DND-41 (cell line): ENCODE results near the gene ADCY1.

Experiments used
- ATAC-seq: fragments of 200-7000 bp; cut with Tn5 transposase; 3 replicates; pipeline ENCODE4 v1.9.1; 2021; ENCODE audit warnings: low read depth; ENCODE audit not compliant: insufficient read depth
- DNase-seq: peaks from one replicate; pipeline ENCODE4 v3.0.0-alpha.2; 2020
- H2AFZ ChIP-seq: 2 replicates; pipeline ENCODE4 v1.6.0; 2012; ENCODE audit warnings: low read depth, low read length
- H3K27ac ChIP-seq: 2 replicates; pipeline ENCODE4 v1.5.1; 2012; ENCODE audit warnings: low read length, inconsistent platforms
- H3K27me3 ChIP-seq: fragments of 200-600 bp; sonication (generic); 2 replicates; pipeline ENCODE4 v1.6.0; 2012; ENCODE audit warnings: low read length, mild to moderate bottlenecking, inconsistent platforms; ENCODE audit not compliant: insufficient read depth, poor library complexity
- H3K36me3 ChIP-seq: 2 replicates; pipeline ENCODE4 v1.5.1; 2012; ENCODE audit warnings: low read length, inconsistent platforms; ENCODE audit not compliant: insufficient read depth
- H3K4me1 ChIP-seq: 2 replicates; pipeline ENCODE4 v1.5.1; 2012; ENCODE audit warnings: mild to moderate bottlenecking, low read length; ENCODE audit not compliant: insufficient read depth
- H3K4me2 ChIP-seq: 2 replicates; pipeline ENCODE4 v1.6.0; 2012; ENCODE audit warnings: mild to moderate bottlenecking, moderate library complexity, low read length, inconsistent platforms; ENCODE audit not compliant: insufficient read depth
- H3K4me3 ChIP-seq, 2 experiments: fragments of 200-600 bp in 1 of 2; shearing (Covaris generic) in 1 of 2; 2 replicates each; pipeline ENCODE4 v1.5.1; 2012 to 2016; ENCODE audit warnings: inconsistent platforms in 2 of 2, low read length in 2 of 2, mild to moderate bottlenecking in 2 of 2, low read depth in 1 of 2, moderate library complexity in 1 of 2
- H3K79me2 ChIP-seq: 2 replicates; pipeline ENCODE4 v1.6.0; 2012; ENCODE audit warnings: low read length, inconsistent platforms; ENCODE audit not compliant: insufficient read depth
- H3K9ac ChIP-seq: 2 replicates; pipeline ENCODE4 v1.6.0; 2012; ENCODE audit warnings: low read depth, mild to moderate bottlenecking, inconsistent platforms, low read length, moderate library complexity
- H3K9me3 ChIP-seq: 2 replicates; pipeline ENCODE4 v1.5.1; 2012; ENCODE audit warnings: low read length, moderate library complexity, mild to moderate bottlenecking, inconsistent platforms; ENCODE audit not compliant: insufficient read depth, severe bottlenecking
- H4K20me1 ChIP-seq: 2 replicates; pipeline ENCODE4 v1.6.0; 2012; ENCODE audit warnings: low read length; ENCODE audit not compliant: insufficient read depth
- CTCF ChIP-seq: IDR thresholded peaks from 2 replicates; pipeline ENCODE4 v1.5.1; 2012; ENCODE audit warnings: borderline replicate concordance, low read length, moderate library complexity, mild to moderate bottlenecking; ENCODE audit not compliant: poor library complexity, severe bottlenecking; ENCODE audit errors: extremely low read depth
- EZH2 ChIP-seq: IDR thresholded peaks from 3 replicates; pipeline ENCODE4 v1.6.1; 2012; ENCODE audit warnings: borderline replicate concordance, low read depth, mild to moderate bottlenecking, moderate library complexity, low read length, inconsistent platforms; ENCODE audit not compliant: severe bottlenecking

The ADCY1 gene

GRCh38 chr7:45686441-45687184 lies 112.4 kb downstream of the ADCY1 start:
- Histone ChIP-seq H3K27me3 (no peaks in the 10 kb centered on the region), H3K4me2 (no peak overlapping the region), H2AFZ (no peak overlapping the region), H3K9me3 (no peaks in the 10 kb centered on the region), H4K20me1 (no peaks in the 10 kb centered on the region; the same call in 1 of the 2 replicates), H3K27ac (no peak overlapping the region), H3K79me2 (no peaks in the 10 kb centered on the region), H3K4me1 (no peaks in the 10 kb centered on the region), H3K4me3 (no peak overlapping the region), H3K9ac (no peak overlapping the region), H3K36me3 (no peaks in the 10 kb centered on the region)
- no peak for ATAC-seq
- no peak for DNase-seq
- no peak for TF ChIP-seq CTCF

GRCh38 chr7:45687185-45687560 lies 113.0 kb downstream of the ADCY1 start:
- Histone ChIP-seq H3K27ac (no peak overlapping the region), H3K79me2 (no peaks in the 10 kb centered on the region), H3K9ac (no peak overlapping the region), H3K4me2 (no peak overlapping the region), H2AFZ (no peak overlapping the region), H3K4me3 (no peak overlapping the region), H3K9me3 (no peaks in the 10 kb centered on the region), H3K36me3 (no peaks in the 10 kb centered on the region), H4K20me1 (no peaks in the 10 kb centered on the region; the same call in 1 of the 2 replicates), H3K27me3 (no peaks in the 10 kb centered on the region), H3K4me1 (no peaks in the 10 kb centered on the region)
- no peak for ATAC-seq
- DNase-seq, result no peak
- TF ChIP-seq CTCF (no peak), EZH2 (no peak)

- Histone ChIP-seq H3K9me3 (no peaks in the 10 kb centered on the region), H3K4me2 (no peak overlapping the region), H3K36me3 (no peaks in the 10 kb centered on the region), H2AFZ (no peak overlapping the region), H4K20me1 (no peaks in the 10 kb centered on the region; the same call in 1 of the 2 replicates), H3K27ac (no peak overlapping the region), H3K4me1 (no peaks in the 10 kb centered on the region), H3K27me3 (no peaks in the 10 kb centered on the region), H3K4me3 (no peak overlapping the region), H3K9ac (no peak overlapping the region), H3K79me2 (no peaks in the 10 kb centered on the region)
- TF ChIP-seq CTCF (no peak), EZH2 (no peak)
- no peak for ATAC-seq
- no peak for DNase-seq
Observed at GRCh38 chr7:45687721-45688120, 113.6 kb downstream of the ADCY1 start.

- H3K9ac ChIP-seq, result no peak overlapping the region
- H3K27me3 ChIP-seq, result no peaks in the 10 kb centered on the region
- TF ChIP-seq EZH2 (no peak), CTCF (no peak)
- H3K9me3 ChIP-seq, result no peaks in the 10 kb centered on the region
- DNase-seq, result no peak
- no peaks in the 10 kb centered on the region; the same call in 1 of the 2 replicates for H4K20me1 ChIP-seq
- no peak overlapping the region for H3K4me3 ChIP-seq
- no peaks in the 10 kb centered on the region for H3K4me1 ChIP-seq
- no peak overlapping the region for H3K4me2 ChIP-seq
- H3K27ac ChIP-seq, result no peak overlapping the region
- no peaks in the 10 kb centered on the region for H3K79me2 ChIP-seq
- H3K36me3 ChIP-seq, result no peaks in the 10 kb centered on the region
- no peak for ATAC-seq
- no peak overlapping the region for H2AFZ ChIP-seq
Observed at GRCh38 chr7:45688382-45688781, 114.2 kb downstream of the ADCY1 start.
